Activated CD4-positive, alpha-beta T cell treated with anti-CD3 and anti-CD28 coated beads for 4 hours (primary cell): ENCODE results near the gene EFNA5.

Experiments
- DNase-seq, 2 donors: peaks; one replicate each; pipeline ENCODE4 v3.0.0-alpha.2; 2020

EFNA5 gene

DNA sequence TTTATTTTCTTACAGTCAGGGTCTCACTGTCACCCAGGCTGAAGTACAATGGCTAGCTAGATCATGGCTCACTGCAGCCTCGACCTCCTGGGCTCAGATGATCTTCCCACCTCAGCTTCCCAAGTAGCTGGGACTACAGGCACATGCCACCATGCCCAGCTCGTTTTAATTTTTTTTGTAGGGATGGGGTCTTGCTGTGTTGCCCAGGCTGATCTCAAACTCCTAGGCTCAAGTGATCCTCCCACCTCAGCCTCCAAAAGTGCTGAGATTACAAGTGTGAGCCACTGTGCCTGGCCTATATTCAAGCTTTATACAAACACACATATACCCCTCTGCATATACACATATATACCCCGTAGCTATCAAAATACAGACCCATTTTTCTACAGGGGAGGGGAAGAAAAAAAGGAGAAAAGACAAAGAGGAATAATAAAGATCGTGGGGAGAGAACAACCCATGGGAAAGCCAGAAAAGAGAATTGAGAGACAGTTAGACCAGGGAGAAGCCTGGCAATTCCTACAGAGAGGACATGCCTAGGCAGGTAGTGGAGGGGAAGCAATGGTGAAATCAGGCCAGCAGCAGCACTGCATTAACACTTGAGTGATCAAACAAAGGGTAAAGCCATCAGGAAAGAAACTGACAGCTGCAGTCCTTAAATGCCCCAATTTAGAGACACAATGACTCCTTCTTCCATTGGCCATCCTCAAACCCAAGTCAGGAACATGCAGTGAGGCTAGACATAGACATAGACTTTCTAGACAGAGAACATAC is 102.7 kb downstream of the EFNA5 start:
- DNase-seq = no peak

DNA sequence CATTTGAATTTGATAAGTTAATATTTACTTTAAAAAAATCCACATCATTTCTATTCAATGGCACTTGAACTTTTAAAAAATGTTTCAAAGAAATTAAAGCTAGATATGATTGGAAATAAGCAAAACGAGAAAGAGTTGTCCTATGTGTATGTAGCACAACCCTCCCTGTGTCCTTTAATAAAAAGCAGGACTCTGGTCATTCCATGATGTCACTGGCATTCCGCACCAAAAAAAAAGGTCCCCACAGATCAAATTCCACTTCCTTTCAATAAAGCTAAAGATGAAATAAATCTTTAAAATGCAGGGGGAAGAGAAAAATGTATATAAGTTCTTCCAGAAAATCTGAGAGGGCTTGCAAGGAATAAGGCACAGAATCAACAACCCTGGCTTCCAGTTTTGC is 103.8 kb downstream of the EFNA5 start:
- DNase-seq = no peak

DNA sequence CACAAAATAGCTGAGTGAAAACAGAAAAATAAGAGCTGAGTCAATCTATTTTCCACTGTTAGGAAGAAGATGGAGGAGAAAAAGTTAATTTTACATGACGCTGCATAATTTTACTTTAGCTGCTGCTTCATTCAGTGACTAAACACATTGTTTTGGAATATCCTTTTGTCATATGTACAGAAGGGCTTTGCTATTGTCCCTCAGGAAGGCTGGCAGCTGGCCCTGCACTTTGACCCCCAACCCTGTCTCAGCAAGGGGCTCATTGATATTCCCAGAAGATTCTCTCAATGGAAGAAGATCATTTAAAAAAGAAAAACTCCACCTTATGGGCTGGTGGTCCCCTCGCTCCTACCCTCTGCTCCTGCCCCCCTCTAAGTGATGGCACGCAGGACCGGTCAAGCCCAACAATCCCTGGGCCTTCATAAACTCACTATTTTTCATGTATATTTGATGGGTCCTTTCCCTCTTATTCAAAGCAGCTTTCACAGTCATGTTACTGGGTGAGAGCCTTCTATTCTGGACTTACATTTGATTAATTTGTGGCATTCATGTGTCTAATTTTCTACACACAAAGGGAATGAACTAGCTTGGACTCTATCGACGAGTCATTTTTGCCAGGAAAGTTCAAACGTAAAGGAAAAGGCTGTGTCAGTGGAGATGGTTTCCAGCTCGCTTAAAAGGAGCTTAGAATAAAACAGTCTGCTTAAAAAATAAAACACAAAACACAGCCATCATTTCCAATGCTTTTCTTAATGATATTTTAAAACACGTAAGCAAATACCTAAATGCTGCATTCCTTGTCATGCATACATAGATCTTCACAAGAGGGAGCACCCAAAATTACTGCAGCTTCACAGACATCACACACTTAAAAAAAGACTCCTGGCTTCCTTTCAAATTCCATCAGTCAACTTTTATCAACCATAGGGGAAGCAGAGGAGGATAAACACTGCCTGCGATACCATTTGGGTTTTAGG is 104.7 kb downstream of the EFNA5 start:
- DNase-seq = no peak

DNA sequence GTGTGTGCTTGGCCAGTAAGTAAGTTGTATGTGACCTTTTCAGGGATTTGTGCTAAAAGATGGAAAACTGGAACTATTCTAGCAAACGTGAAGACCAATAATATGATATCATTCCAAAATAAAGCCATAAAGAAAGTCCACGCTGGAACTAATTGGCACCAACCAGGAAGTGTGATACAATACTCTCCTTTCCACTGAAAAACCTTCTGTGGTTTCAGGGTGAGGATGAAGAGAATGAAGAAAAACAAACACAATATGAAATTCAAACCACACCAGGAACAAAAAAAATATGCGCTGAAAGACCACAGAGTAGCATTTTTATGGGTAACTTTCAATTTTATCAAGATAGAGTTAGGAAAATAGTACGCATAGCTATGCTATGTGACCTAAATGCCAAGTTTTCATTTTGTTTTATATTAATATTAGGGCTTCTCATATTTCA is 105.8 kb downstream of the EFNA5 start:
- DNase-seq = no peak

DNA sequence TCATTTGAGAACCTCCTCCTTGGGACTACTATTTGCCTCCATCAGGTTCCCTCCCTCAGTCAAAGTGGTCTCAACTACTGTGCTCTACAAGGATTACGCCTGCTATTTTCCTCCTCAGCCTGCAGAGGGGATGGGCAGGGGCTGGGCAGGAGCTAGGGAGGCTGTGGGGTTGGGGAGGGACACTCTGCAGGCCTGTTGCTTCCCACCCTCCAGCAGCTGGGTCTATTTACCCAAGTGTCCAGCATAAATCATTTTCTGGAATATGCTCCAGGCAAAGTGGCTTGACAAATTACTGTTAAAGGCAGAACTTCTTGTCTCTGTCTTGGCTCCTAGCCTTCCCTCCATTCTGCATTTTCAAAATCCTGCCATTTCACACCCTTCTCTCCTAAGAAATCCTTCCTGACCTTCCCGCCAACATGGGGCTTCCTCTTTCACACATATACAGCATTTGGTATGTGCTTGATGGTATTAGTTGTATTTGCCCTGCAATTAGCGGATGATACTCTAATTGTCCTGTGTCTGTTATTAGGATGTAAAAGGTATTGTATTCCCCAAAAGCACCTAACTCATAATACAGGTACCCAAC is 106.7 kb downstream of the EFNA5 start:
- no peak for DNase-seq

DNA sequence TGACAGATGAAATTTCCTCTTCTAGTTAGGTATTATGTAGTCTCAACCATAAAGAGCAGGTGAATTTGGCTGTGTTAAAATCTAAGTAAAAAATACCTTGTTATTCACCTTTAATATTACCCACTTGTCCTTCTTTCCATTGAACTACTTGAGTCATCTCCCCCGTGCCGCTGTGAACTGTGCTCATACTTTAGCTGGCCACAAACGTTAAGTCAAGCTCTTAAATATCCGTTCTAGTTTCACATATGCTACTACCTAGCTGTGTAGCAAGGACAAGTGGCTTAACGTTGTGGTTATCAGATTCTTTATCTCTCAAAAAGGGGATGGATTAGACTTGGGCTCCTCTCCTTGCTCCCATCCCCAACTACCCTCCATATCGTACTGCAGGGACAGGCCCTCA is 110.4 kb downstream of the EFNA5 start:
- DNase-seq = no peak

DNA sequence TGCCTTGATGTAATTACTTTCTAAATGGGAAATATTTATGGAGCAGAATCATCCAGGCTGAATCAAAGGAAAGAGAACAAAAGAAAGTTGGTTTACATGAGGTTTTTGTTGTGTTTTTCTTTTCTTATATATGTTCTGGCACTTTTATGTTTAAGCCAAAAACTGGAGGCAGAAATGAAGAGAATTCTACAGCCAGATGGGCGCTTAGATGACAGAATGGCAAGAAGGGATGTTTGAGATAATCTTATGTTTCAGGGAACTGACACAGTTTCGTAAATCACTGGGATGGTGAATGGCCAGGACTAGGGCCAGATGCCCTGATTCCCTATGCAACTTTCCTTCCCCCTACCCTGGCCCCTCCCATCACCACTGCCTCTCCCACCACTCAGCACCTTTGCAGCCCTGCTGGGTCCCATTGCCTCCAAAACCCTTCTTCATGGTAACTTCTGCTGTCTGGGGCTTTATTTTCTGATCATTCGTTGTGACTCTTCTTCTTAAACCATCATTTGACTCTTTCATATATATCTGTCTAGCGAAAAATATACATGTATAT is 111.8 kb downstream of the EFNA5 start:
- no peak for DNase-seq

DNA sequence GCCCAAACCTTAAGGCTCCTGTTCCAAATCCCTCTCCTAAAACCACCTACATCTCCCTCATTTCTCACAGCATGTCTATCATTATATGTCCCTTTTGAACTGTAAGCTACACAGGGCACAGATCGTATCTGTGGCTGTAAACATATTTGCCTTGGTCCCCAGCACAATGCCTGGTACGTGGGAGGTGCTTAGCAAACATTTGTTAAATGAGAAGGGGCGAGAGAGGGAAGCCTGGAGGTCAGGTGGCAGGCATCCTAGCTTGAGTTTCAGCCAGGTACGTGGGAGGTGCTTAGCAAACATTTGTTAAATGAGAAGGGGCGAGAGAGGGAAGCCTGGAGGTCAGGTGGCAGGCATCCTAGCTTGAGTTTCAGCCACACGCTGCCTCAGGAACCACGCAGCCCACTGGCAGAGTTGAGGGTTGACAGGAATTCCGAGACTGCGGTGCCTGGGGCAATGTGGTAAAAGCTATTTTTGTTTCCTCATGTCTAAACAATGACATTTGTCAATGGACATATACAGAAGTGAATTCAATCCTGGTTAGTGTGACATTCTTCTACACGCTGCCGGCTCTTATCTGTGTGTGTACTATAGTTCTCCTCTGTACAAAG is 113.6 kb downstream of the EFNA5 start:
- DNase-seq = no peak

DNA sequence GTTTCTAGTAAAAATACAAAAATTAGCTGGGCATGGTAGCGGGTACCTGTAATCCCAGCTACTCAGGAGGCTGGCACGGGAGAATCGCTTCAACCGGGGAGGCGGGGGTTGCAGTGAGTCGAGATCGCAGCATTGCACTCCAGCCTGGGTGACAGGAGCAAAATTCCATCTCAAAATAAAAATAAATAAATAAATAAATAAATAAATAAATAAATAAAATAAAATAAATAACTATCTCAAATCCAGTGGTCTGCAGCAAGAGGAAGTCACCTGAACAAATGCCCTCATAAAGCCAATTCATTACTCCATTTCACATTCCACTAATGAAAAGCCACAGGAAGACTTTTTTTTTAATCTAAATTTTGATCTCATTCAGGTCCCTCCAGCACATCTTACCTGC is 114.2 kb downstream of the EFNA5 start:
- no peak for DNase-seq

DNA sequence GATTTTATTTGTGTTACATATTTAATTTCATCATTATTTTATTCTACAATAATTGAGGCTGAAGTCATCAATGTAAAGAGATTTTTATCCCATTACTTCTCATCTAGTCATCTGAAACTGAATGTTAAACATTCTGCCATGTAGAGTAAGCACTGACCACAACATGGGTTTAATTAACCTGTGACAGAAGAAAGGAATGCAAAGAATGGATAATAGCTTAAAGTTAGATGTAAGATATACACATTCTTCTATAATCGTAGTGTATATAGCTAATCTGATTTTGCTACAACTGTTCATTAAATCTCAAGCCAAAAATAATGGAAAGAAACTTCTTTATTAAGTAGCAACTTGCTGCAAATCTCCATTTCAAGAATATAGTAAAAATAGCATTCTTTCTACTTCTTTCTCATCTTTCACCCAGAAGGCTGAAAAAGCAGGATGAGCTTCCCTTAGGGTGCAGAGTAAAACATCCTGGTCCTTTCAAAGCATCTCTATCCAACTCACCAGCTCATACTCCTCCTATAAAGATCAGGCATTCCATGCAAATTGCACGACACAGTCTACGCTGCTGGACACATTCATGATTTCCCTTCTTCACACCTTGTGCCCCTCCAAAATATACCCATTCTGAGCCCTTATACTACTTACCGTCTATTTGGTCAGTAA is 115.2 kb downstream of the EFNA5 start:
- DNase-seq = no peak

DNA sequence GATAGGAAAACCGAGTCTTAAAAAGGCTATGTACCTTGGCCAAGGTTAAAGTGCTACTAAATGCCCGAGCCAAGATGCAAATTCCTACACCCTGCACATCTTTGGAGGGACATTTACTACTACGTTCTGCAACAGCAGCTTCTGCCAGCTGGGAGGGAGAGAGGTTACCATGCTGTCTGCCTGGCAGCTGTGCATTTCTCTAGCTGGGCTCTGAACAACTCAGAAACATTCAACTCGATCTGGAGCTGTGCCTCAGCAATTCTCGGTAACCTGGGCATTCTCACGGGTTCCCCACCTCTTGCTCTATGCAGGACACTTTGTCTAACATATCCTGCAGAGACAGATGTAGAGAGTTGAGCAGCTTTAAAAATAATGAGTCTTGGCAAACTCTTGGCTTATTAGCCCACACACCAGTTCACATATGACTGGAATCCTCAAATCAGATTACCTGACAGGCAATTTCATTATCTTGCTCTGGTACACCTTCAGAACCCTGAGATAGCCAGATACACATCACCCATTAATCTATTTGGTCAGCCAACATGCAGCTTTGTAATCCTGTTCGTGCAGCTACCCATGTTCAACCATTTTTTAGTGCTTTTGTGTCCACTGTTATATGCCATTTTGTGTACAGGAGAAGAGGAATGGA is 115.8 kb downstream of the EFNA5 start:
- DNase-seq = no peak

DNA sequence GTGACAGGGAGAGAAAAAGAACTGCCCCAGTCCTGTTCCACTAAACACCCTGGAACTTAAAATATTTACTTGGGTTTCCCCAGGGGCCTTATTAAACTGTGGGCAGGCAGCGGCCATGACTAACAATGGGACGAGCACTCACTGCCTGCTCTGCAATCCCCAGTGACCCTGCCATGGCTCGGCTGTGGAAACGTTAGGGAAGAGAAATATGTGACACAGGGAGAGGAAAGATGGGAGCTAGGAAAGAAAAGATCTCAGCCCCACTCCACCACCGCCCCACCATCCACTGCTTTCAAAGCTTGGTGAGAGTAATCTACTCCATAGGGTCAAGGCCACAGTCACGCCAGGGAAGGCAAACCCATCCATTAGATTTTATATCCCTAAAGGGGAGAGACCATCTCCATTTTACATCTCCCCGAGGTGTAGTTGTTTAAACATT is 117.6 kb downstream of the EFNA5 start:
- no peak for DNase-seq

DNA sequence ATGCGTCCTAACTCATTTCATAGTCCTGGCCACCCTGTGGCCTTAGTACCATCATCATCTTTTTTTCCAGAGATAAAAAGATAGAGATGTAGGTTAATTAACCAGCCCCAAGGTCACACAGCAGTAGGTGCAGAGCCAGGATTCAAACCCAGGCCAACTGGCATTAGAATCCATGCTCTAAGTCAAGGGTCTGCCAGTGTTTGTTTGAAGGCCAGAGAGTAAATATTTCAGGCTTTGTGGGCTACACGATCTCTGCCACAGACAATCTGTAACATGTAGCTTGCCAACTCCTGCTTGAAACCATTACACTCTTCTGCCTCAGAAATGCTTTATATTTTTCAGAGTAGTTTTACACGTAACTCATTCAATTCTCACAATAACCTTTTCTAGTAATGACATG is 119.6 kb downstream of the EFNA5 start:
- DNase-seq = no peak

DNA sequence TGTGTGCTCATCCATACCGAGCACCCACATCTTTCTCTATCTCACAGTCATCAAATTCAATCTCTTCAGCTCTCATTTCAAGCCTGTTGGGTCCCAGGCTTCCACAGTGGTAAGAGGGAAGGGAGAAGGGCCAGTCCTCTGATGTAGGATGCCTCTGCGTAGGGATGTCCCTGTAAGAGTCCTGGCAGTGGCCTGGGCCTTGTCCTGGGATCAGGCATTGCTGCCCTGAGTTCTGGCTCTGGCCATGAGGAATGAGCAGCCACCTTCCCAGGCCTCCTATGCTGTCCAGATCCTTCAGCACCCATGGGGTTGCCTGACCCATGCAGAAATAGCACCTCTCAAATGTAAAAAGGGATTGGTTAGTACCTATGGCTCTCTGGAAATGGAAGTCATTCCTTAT is 121.2 kb downstream of the EFNA5 start:
- no peak for DNase-seq

DNA sequence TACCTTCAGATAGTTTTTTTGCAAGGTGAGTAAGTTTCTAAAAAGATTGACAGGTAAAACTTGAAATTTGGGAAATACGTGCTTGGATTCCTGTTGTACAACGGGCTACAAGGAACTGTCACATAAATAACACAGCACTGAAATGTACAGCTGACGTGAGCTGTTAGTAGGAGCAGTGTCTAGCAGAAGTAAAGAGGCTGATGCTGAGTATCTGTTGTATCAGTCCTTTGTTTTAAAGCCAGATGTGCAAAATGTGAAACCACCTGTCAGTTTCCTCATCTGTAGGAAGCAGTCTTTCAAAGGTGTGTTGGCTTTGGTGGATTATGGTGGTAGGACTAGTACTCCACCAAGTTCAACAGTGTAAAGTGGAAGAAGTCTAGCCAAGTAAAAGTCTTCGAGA is 122.3 kb downstream of the EFNA5 start:
- no peak for DNase-seq

DNA sequence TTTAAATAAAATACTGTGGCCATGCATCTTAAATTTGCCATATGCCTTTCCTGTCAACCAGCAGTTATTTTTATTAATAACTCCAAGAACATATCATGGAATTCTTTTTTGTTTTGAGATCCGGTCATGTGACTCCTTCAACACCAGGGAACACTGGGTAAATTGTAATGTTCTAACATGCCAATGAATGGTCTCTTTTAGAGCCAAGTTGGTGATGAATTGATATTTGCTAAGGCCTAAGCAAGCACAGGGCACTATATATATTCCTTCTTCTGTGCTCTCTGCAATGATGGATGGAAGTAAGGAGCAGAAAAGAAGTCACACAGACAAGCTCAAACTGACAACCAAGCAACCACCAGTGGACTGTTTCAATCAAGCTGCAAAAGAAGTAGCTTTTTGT is 124.0 kb downstream of the EFNA5 start:
- no peak for DNase-seq

DNA sequence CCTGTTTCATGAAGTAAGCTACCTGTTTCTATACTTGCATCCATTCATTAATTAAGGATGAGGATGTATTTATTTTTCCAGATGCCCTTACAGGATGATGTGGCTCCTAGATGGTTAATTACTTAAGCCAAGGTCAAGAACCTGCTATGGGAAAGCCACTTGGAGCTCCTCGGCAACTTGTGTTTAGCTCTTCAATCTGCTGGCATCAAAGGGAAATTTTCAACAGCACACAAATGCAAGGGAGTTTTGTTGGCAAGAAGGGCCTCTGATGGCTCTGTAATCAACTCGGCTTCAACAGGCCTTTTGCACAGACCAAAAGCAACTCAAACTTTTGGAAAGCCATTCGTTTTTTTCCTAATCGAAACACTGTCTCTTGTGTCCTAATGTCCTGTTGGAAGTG is 125.3 kb downstream of the EFNA5 start:
- DNase-seq = no peak

DNA sequence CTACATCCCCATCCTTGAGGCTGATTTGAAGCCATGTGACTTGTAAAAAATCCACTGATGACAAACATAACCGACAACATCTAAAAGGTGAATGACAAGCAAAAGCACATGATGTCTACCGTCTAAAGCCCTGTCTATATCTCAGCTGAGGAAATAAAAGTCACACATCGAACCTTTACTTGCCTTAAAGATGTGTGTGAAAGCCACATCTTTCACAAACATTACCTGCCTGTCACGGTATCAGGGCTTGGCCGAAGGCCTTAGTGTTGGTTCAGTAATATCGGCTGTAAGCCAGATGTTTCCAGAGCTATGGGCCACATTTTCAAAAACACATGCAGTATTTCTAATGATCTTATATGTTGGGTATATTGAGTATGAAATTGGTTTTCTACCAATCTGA is 125.8 kb downstream of the EFNA5 start:
- no peak for DNase-seq

DNA sequence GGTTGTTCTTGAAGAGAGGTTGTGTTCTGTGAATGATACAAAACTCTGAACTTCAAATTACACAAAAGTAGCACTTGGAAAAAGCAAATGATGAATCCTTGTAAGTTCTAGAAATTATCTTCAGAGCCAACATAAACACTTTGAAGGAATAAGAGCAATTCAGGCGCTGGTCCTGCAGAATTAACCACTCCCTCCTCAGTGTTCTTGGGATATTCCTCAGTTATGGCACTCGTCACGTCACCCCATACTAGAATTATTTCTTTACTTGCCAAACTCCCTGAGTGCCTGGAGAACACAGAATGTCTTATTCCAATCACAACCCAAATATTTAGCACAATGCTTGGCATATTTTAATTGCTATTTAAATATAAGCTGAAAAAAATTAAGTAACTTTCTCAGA is 126.3 kb downstream of the EFNA5 start:
- DNase-seq = no peak

DNA sequence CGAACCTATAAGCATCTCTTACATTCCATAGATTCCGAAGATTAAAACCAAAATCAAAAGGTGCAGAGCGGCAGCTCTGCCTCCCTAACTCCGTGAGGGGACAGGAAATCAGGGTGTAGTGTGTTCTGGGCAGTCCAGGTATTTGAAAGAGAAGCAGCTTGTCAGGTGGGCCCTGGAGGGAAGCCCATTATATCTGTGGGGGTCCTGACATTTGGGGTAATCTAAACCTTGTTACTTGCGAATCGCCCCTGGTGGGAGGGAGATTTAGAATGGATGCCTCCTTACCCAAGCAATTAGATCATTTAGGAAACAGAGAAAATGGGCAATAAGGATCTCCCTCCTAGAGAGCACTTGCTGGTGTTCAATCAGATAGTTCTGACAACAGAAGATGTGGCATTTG is 126.9 kb downstream of the EFNA5 start:
- DNase-seq = no peak

DNA sequence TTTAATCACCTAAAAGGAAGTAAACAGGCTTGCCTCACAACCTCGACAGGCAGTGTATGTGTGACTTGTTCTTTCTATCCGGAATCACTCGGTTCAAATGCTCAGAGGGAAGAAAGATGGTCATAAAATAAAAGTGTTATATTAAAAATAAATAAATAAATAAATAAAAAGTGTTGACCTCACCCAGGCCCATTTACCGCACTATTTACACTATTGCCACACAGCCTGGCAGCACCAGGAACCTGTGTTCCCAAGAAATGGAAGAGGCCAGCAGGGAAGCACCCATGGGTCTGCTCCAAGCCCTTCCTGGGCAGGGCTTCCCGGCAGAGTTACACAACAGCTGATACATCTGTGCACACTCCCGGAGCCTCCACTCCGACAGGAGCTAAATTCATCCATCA is 127.9 kb downstream of the EFNA5 start:
- no peak for DNase-seq

DNA sequence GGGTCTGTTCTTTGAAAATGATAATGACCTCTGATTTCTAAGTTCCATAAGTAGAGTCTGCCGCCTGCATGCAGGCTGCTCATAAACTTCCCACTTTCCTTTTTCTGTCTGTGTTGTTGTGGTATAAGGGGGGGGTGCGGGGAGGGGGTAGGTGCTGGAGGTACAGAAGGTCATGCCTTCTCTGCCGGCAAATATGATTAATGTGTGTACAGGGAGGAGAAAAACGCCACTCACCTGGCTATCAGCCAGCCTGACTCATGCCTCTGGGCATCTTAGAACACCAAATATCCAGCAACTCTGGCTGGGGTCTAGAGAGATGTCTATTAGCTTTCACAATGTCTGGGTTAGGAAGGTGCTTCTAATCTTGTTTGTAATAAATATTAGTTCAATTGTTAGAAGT is 128.3 kb downstream of the EFNA5 start:
- DNase-seq = no peak
